Measurements from ENCODE around the gene F5.

The F5 gene

DNA sequence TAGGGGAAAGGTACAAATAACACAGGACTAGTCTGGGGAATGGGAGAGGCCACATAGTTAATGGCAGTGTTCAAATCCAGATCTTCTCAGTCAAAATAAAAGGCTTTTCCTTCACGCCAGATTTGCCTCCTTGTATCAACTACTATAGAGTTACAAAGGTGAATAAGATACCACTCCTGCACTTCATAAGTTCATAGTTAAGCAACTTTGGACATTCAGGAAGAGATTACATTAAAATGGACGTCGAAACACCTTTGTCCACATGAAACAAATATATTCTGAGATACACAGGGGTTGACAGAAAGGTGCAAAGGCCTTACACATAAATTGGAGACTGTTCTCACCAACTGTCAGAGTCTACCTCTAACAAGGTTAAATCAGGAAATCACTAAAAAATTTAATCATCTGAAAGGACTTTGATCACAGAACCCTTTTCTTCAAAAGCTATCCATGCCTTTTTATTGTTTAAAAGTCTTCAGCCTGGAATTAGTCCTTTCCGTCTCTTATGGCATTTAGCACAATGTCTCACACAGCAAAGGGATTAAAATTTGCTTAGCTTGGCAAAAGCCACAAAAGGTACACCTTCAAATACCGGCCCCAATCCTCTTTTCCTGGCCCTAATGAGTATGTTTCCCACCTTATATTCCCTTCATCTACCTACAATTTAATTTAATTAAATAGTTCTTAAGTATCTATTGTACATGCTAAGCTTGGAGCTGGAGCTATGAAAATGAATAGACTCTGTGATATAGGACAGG is 8.1 kb downstream of the F5 start:
- in situ Hi-C loops (cut with HindIII; ENCODE audit: low pct_unique_long_range_greater_than_20kb, low sequenced_read_pairs), result no loop called here
- TF ChIP-seq JUND (IDR thresholded peaks at IDR 0.05; ENCODE audit: low read depth), result no peak
- no peak for DNase-seq (ENCODE audit: low read depth in 1 of 2, low spot score in 1 of 2)

DNA sequence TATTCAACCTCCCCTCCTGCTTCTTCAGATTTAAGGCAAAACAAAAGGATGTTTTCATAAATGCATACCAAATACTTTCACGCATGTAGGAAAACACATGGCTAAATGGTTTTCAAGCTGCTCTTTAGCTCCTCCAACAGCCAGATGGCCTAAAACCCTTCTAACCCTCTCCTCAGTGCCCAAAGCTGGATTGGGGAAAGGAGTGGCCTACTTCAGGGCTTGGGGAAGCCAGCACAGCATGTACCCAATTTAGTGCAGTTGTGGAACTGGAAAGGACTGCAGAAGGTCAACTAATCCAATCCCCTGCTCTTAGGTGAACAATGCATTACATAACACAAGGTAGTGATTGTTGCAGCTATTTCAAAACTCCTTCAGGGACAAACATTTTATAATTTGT is 9.3 kb downstream of the F5 start:
- no peak for DNase-seq (ENCODE audit: low read depth in 1 of 2, low spot score in 1 of 2)
- TF ChIP-seq JUND (IDR thresholded peaks at IDR 0.05; ENCODE audit: low read depth), result no peak
- in situ Hi-C loops (cut with HindIII; ENCODE audit: low pct_unique_long_range_greater_than_20kb, low sequenced_read_pairs), result no loop called here

DNA sequence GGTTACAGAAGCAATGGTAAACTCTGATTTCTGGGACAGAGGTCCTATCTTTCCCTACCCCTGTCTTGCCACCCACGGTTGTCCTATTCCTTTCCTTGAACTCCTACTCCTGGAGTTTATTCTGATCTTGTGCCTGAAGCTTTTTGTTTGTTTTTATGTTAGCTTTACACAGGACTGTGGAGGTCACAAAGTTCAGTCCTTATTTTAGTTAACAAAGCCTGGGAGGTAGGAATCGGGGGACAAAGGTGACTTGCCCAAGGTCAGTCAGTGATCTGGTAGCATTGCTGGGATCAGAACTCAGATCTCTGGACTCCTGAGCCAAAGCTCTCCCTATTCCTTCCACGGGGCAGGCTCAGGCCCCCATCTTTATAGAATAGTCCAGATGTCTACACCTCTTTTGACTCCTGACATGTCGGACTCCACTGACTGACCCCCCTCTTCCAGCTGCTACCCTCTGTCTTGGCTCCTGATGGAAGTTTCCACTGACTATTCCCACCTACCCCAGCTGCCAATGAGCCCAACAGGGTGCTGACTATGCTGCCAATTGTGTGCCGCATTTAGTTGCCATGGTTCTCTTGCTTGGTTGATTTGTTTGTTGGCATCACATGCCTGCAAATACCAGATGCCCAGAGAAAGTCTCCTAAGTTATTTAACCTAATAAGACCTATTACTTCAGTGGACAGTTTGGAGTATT is 9.9 kb downstream of the F5 start:
- no peak for DNase-seq (ENCODE audit: low read depth in 1 of 2, low spot score in 1 of 2)
- in situ Hi-C loops (cut with HindIII; ENCODE audit: low pct_unique_long_range_greater_than_20kb, low sequenced_read_pairs), result no loop called here
- no peak for TF ChIP-seq JUND (IDR thresholded peaks at IDR 0.05; ENCODE audit: low read depth)

DNA sequence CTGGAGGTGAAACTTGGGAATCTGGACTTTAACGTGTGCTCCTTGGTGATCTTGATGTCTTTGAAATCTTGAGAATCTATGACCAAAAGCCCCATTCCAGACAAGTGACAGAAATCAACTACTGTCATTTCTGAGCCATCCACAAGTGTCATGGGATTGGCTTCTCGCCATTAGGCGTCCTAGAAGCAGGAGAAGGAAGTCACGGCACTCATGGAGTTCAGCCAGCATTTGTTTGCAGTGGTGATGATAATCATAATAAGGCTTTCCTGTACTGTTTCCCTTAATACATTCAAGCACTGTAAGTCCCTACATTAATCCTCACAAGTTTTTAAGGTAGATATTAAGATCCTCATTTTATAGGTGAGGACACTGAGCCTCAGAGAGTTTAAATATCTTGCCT is 11.9 kb downstream of the F5 start:
- DNase-seq (ENCODE audit: low read depth in 1 of 2, low spot score in 1 of 2), result peak in 1 of 2 experiments; percentile 47
- in situ Hi-C loops (cut with HindIII; ENCODE audit: low pct_unique_long_range_greater_than_20kb, low sequenced_read_pairs), result no loop called here
- no peak for TF ChIP-seq JUND (IDR thresholded peaks at IDR 0.05; ENCODE audit: low read depth)

DNA sequence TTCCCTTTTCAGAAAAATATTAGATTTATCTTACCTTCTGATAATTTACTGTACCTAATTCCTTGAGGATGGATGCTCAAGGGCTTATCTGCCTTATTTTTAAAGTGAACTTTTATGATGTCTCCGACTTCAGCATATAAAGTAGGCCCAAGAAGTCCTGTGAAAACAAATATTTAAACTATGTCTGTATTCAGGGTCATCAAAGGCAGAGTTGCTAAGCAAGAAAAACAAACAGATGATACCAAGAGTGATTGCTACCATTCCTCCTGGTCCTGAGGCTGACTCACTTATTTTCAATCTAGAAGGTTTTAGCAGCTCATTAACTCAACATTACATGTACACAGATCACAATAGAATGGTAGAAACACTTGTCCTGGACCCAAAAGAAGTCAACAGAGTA is 14.1 kb downstream of the F5 start:
- in situ Hi-C loops (cut with HindIII; ENCODE audit: low pct_unique_long_range_greater_than_20kb, low sequenced_read_pairs), result no loop called here
- no peak for TF ChIP-seq JUND (IDR thresholded peaks at IDR 0.05; ENCODE audit: low read depth)
- DNase-seq (ENCODE audit: low read depth in 1 of 2, low spot score in 1 of 2), result no peak

DNA sequence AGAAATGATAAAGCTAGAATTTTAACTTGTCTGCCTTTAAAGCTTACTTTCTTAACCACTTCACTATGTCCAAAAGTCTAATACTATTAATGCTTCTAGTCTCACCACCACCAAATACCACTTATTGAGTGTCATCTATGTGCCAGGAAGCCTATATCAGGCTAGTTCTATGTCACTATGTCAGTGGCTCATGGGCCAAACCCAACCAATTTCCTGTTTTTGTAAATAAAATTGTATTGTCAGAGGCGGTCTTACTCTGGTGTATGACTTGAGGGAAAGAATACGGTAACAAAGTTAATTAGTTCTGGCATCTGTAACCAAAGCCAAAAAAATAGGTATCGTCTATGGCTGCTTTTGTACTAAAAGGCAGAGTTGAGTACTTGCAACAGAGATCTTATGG is 14.8 kb downstream of the F5 start:
- TF ChIP-seq JUND (IDR thresholded peaks at IDR 0.05; ENCODE audit: low read depth), result no peak
- in situ Hi-C loops (cut with HindIII; ENCODE audit: low pct_unique_long_range_greater_than_20kb, low sequenced_read_pairs), result no loop called here
- no peak for DNase-seq (ENCODE audit: low read depth in 1 of 2, low spot score in 1 of 2)

DNA sequence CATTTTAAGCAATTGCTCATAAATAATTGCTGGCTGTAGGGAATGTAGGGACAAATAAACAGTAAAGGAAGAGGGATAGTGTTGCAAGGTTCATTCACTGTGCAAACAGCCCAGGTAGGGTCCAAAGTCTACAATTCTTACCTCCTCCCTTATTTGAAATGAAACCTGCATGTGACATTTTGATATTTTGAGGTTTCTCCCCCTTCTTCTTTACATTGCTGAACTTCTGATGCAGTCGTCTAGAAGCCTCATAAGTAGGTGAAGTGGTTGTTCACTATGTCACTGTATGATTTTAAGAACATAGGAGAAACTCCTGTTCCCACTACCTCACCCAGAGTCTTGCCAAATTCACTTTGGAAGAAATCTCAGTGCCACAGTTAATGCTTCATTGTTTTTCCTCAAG is 16.1 kb downstream of the F5 start:
- in situ Hi-C loops (cut with HindIII; ENCODE audit: low pct_unique_long_range_greater_than_20kb, low sequenced_read_pairs), result no loop called here
- DNase-seq (ENCODE audit: low read depth in 1 of 2, low spot score in 1 of 2), result no peak
- no peak for TF ChIP-seq JUND (IDR thresholded peaks at IDR 0.05; ENCODE audit: low read depth)

DNA sequence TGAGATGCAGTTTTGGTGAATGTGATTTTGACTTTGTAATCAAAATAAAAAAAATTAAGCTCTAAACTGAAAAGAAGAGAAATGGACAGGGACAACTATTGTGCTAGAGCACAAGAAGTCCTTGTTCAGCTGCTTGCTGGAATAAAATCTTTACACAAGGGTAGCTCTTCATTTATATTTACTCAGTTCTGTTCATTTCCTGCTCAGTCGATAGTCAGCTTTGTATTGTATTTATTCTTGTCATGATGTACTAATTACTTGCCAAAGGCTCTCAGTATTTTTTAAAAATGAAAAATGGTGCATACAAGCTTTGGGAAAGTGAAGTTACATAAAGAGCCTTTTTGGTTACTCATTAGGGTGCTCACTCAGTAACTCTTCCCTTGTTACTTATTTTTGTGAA is 17.8 kb downstream of the F5 start:
- DNase-seq (ENCODE audit: low read depth in 1 of 2, low spot score in 1 of 2), result no peak

DNA sequence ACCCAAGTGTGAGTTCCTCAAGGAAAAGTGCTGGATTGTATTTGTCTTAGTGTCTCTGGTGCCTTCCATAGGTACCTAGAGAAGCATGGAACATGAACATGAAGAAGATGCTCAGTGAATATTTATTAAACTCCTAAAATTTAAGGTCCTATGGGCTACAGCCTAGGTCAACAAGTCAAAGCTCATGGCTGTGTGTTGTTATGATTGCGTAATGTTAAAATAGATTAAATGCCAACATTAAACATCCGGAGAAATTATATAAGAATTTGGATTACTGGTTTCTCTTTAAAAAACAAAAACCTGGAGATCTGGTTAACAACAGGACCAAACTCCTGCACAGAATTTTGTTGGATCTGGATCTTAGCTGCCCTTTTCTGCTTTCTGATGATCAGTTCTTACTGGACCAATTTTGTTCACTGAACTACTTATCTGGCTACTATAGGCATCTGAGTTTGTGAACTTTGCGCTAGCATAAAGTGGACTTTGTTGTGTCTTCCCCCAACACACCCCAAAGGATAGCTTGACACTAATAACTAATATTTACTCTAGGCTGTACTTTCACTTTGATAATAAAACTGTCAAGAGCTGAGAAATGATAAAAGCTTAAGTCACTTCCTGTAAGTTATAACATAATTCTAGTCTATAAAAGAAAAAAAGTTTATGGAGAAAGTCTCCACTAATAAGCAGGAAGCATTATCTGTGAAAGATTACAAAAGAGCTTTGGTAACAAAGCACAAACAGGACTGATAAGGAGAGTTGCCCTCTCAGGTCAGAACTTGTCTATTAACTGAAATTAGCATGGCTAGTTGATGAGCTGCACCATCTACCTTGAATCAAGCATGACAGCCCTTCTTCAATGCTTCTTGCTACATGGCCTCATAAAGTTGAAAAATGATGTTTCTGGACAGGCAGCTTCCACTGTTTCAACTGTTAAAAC is 20.7 kb downstream of the F5 start:
- no peak for DNase-seq (ENCODE audit: low read depth in 1 of 2, low spot score in 1 of 2)
- in situ Hi-C loops (cut with HindIII; ENCODE audit: low pct_unique_long_range_greater_than_20kb, low sequenced_read_pairs), result no loop called here
- no peak for TF ChIP-seq JUND (IDR thresholded peaks at IDR 0.05; ENCODE audit: low read depth)

More for the DNA sequence above, 17.8 kb downstream of the F5 start:
- no peak for TF ChIP-seq JUND (IDR thresholded peaks at IDR 0.05; ENCODE audit: low read depth)
- in situ Hi-C loops (cut with HindIII; ENCODE audit: low pct_unique_long_range_greater_than_20kb, low sequenced_read_pairs), result no loop called here

DNA sequence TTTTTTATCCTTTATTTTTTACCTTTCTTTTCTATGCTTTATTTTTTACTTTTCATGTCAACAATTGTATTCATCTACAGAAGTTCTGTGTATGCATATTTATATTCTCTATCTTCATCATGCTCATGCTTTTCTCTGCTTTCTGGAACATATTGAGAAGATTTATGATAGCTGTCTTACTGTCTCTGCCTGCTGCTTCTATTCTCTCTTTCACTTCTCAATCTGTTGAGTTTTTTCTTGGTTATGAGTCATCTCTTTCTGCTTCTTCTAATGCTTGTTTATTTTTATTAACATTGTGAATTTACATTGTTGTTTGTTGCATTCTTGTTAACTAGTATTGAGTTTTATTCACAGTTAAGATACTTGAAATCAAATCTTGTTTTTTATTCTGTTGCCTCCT is 22.6 kb downstream of the F5 start:
- in situ Hi-C loops (cut with HindIII; ENCODE audit: low pct_unique_long_range_greater_than_20kb, low sequenced_read_pairs), result no loop called here
- no peak for TF ChIP-seq JUND (IDR thresholded peaks at IDR 0.05; ENCODE audit: low read depth)
- no peak for DNase-seq (ENCODE audit: low read depth in 1 of 2, low spot score in 1 of 2)

DNA sequence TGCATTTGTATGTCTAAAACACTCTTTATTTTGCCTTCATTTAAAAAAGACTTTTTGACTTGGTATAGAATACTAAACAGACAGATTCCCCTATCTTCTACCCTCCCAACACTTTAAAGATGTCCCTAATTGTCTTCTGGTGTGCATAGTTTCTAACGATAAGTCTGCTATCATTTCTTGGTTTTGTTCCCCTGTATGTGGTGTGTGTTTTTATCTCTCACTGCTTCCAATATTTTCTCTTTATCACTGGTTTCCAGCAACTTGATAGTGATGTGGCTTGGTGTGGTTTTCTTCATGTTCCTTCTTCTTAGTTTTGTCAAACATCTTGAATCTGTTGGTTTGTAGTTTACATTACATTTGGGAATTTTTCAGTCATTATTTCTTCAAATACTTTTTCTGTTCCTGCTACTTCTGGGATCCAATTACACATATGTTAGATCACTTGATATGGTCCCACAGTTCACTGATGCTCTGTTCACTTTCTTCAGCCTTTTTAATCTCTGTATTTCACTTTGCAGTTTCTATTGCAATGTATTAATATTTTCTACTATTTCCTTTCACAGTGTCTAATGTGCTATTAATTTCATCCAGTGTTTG is 23.2 kb downstream of the F5 start:
- TF ChIP-seq JUND (IDR thresholded peaks at IDR 0.05; ENCODE audit: low read depth), result no peak
- DNase-seq (ENCODE audit: low read depth in 1 of 2, low spot score in 1 of 2), result no peak
- in situ Hi-C loops (cut with HindIII; ENCODE audit: low pct_unique_long_range_greater_than_20kb, low sequenced_read_pairs), result no loop called here

DNA sequence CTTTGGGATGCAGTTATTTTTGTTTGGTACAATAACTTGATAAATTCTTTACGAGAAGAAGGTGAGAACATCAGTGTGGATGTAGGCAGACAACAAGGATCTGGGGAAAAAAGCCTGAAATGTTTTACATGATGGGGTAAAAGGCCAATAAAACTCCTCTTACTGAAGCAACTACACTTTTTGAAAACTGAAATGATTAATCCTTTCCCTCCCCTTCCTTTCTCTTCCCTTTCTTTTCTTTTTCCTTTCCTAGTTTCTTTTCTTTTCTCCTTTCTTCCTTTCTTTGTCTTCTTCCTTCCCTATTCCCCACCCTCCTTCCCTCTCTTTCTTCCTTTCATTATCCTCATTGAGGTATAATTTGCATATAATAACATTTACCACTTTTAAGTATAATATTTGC is 24.6 kb downstream of the F5 start:
- DNase-seq (ENCODE audit: low read depth in 1 of 2, low spot score in 1 of 2), result no peak
- in situ Hi-C loops (cut with HindIII; ENCODE audit: low pct_unique_long_range_greater_than_20kb, low sequenced_read_pairs), result no loop called here
- no peak for TF ChIP-seq JUND (IDR thresholded peaks at IDR 0.05; ENCODE audit: low read depth)
